SK-N-MC (cell line): ENCODE results near the gene YJU2.

Source experiments
- EZH2 ChIP-seq: fragments of 200-600 bp; sonication (generic); IDR thresholded peaks from one replicate; pipeline ENCODE4 v1.6.1; 2017; ENCODE audit warnings: antibody characterized with exemption
- POLR2AphosphoS5 ChIP-seq: IDR thresholded peaks from 2 replicates; pipeline ENCODE4 v1.6.1; 2012; ENCODE audit warnings: mild to moderate bottlenecking, low read depth, low read length, borderline replicate concordance

GRCh38 chr19:4264812-4265211 lies 17.9 kb downstream of the YJU2 start:
- TF ChIP-seq EZH2: no peak
- TF ChIP-seq POLR2AphosphoS5: no peak
